ENCODE data around the gene SYNE1.

DNA sequence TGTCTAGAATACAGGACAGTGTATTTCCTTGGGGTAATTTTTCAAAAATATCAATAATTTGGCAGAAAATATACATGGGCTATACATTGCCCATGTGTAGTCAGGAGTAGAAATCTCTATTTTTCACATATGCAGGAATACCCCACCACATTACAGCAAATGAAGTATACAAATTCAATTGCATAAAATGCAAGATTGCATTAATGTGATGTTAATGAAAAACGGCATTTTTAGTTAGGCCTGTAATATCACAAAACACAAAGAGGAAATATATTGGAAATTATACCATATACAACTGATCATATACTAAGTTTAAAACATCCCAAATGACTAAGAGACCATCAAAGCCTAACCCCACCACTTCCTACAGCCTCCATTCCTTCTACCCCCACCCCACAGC lies 154.9 kb downstream of the SYNE1 start:
- TF ChIP-seq, protein P1, sequence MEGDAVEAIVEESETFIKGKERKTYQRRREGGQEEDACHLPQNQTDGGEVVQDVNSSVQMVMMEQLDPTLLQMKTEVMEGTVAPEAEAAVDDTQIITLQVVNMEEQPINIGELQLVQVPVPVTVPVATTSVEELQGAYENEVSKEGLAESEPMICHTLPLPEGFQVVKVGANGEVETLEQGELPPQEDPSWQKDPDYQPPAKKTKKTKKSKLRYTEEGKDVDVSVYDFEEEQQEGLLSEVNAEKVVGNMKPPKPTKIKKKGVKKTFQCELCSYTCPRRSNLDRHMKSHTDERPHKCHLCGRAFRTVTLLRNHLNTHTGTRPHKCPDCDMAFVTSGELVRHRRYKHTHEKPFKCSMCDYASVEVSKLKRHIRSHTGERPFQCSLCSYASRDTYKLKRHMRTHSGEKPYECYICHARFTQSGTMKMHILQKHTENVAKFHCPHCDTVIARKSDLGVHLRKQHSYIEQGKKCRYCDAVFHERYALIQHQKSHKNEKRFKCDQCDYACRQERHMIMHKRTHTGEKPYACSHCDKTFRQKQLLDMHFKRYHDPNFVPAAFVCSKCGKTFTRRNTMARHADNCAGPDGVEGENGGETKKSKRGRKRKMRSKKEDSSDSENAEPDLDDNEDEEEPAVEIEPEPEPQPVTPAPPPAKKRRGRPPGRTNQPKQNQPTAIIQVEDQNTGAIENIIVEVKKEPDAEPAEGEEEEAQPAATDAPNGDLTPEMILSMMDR (IDR thresholded peaks at IDR 0.05; ENCODE audit: control extremely low read depth in 1 of 3, insufficient read depth in 1 of 3, low read depth in 1 of 3, low read length in 3 of 3) = no peak
- TF ChIP-seq POLR2A (IDR thresholded peaks at IDR 0.05; ENCODE audit: control extremely low read depth in 1 of 2, low read depth in 2 of 2, low read length in 2 of 2) (no peak), CHD1 (IDR thresholded peaks at IDR 0.05; ENCODE audit: low read depth, low read length) (no peak), CEBPB (IDR thresholded peaks at IDR 0.05; ENCODE audit: low read depth, low read length) (no peak), MAFK (IDR thresholded peaks at IDR 0.05; ENCODE audit: low read depth, low read length) (no peak), HDAC2 (IDR thresholded peaks at IDR 0.05; ENCODE audit: borderline replicate concordance in 1 of 2, low read depth in 2 of 2, low read length in 2 of 2) (no peak), YY1 (IDR thresholded peaks at IDR 0.05; ENCODE audit: low read depth, low read length) (no peak), RXRA (IDR thresholded peaks at IDR 0.05; ENCODE audit: insufficient read depth, low read depth, low read length) (no peak)

Data from H1 (cell line).